SKM-1 treated with dmso at 0.1 percent for 144 hours (cell line): ENCODE results near the gene GOLGA7B.

Experiments used
- DNase-seq: peaks from one replicate; lab custom pipeline; 2025; ENCODE audit not compliant: unreplicated experiment; lab: John Stamatoyannopoulos, UW

GOLGA7B gene

GRCh38 chr10:97915346-97916131 is 65.9 kb downstream of the GOLGA7B start:
- DNase-seq = no peak

- DNase-seq = no peak
Measured at GRCh38 chr10:97916586-97916985, 66.9 kb downstream of the GOLGA7B start.

GRCh38 chr10:97919012-97919411 is 69.4 kb downstream of the GOLGA7B start:
- no peak for DNase-seq

GRCh38 chr10:97920865-97921264 is 71.2 kb downstream of the GOLGA7B start:
- DNase-seq = no peak
